IPS-20b (cell line): ENCODE data around the gene PEX7.
"Not testable (repeated sequence)": the region's sequence is repeated elsewhere in the genome, so short reads cannot be mapped to it uniquely, and the experiment has no call there.

Source experiments
- H3K27ac ChIP-seq: one replicate; pipeline ENCODE4 v1.5.1; 2013; ENCODE audit warnings: low read length
- H3K27me3 ChIP-seq: 2 replicates; pipeline ENCODE4 v1.6.1; 2013; ENCODE audit warnings: mild to moderate bottlenecking, low read length, inconsistent platforms; ENCODE audit not compliant: insufficient read depth
- H3K36me3 ChIP-seq: 2 replicates; pipeline ENCODE4 v1.6.1; 2013; ENCODE audit warnings: low read depth, mild to moderate bottlenecking, inconsistent platforms, low read length, moderate library complexity; ENCODE audit not compliant: insufficient read depth
- H3K4me1 ChIP-seq: 2 replicates; pipeline ENCODE4 v1.6.1; 2013; ENCODE audit warnings: mild to moderate bottlenecking, control low read depth, inconsistent platforms, low read length, moderate library complexity; ENCODE audit not compliant: insufficient read depth
- H3K4me3 ChIP-seq: 2 replicates; pipeline ENCODE4 v1.5.1; 2013; ENCODE audit warnings: mild to moderate bottlenecking, low read length, inconsistent platforms
- H3K9ac ChIP-seq: 2 replicates; pipeline ENCODE4 v1.6.1; 2013; ENCODE audit warnings: low read depth, mild to moderate bottlenecking, inconsistent platforms, low read length, moderate library complexity
- H3K9me3 ChIP-seq: 2 replicates; pipeline ENCODE4 v1.6.1; 2013; ENCODE audit warnings: mild to moderate bottlenecking, low read depth, low read length, inconsistent platforms; ENCODE audit not compliant: insufficient read depth

Gene PEX7

DNA sequence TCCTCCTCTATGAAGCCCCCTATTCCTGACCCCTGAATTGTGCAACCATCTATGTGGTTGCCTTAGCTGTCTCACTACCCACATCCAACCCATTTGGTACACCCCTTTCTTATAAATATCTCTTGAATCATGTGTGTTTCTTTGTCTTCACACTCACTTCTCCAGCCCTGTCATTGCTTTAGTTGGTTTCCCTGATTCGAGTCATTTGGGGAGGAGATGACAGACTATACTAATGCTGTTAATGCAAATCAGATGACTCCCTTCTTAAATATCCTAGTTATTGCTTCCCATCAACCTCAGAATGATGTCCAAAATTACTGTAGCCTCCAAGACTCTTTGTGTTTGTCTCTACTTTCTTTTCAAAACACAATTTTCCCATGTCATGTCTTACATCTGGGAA, 122.7 kb downstream of the PEX7 start:
- Histone ChIP-seq H3K9me3 (peaks cover 9% of the 10 kb centered on the region; the same call in 1 of the 2 replicates), H3K4me1 (peaks cover 12% of the 10 kb centered on the region; the same call in 1 of the 2 replicates), H3K4me3 (no peak overlapping the region), H3K27ac (no peak overlapping the region), H3K36me3 (no peaks in the 10 kb centered on the region), H3K9ac (no peak overlapping the region), H3K27me3 (no peaks in the 10 kb centered on the region)

DNA sequence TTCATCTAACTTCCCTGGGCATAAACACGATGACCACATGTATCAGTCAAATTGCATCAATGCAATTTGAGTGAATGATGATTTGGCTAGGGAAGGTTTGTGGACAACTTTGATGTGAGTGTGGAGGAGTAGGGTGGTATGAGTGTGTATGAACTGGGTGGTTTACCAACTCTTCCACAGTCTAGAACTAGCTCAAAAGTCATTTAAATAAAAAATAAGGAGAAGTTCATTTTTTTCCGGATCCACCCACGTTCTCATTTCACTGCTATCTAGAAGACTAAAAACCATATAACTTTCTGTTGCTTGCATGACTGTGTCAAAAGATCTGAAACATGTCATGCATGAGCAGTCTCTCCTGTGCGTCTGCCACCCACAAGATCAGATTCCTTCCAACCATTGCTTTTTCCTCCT, 123.3 kb downstream of the PEX7 start:
- Histone ChIP-seq H3K4me3 (no peak overlapping the region), H3K27ac (no peak overlapping the region), H3K27me3 (no peaks in the 10 kb centered on the region), H3K9me3 (peaks cover 9% of the 10 kb centered on the region; the same call in 1 of the 2 replicates), H3K4me1 (peaks cover 12% of the 10 kb centered on the region; the same call in 1 of the 2 replicates), H3K36me3 (no peaks in the 10 kb centered on the region), H3K9ac (no peak overlapping the region)

DNA sequence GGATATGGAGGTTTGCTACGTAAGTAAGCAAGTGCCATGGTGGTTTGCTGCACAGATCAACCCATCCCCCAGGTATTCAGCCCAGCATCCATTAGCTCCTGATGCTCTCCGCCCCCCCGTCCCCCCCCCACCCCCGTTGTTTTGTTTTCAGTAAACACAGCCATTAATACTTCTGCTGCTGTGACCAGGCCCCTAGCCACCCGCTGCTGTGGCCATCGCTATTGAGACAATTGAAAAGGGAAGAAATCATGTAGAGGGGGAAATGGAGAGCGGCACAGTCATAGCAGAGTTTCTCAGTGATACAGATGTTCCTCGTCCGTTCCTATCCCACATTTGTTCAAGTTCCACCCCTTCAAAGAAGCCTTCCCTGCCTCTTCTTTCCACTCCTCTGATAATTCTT, 124.6 kb downstream of the PEX7 start:
- H3K27me3 ChIP-seq = no peaks in the 10 kb centered on the region
- peaks cover 9% of the 10 kb centered on the region; the same call in 1 of the 2 replicates for H3K9me3 ChIP-seq
- no peak overlapping the region for H3K9ac ChIP-seq
- H3K36me3 ChIP-seq = no peaks in the 10 kb centered on the region
- H3K27ac ChIP-seq = peak overlapping the region; percentile 54
- peak overlapping the region; percentile 21 for H3K4me3 ChIP-seq
- peaks cover 12% of the 10 kb centered on the region; the same call in 1 of the 2 replicates for H3K4me1 ChIP-seq

DNA sequence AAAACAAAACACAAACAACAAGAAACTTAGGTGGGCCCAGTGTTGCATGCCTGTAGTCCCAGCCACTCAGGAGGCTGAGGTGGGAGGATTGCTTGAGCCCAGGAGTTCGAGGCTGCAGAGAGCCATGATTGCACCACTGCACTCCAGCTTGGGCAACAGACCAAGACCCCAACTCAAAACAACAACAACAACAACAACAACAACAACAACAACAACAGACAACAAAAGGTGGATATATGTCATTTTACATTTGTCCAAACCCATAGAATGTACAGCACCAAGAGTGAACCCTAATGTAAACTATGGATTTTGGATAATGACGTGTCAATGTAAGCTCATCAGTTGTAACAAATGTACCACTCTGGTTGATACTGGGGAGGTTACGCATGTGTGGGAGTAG, 127.6 kb downstream of the PEX7 start:
- not testable (repeated sequence) for H3K9ac ChIP-seq, H3K9me3 ChIP-seq, H3K27ac ChIP-seq, H3K36me3 ChIP-seq, H3K27me3 ChIP-seq, H3K4me3 ChIP-seq
- H3K4me1 ChIP-seq = peaks cover 13% of the 10 kb centered on the region; the same call in 1 of the 2 replicates

DNA sequence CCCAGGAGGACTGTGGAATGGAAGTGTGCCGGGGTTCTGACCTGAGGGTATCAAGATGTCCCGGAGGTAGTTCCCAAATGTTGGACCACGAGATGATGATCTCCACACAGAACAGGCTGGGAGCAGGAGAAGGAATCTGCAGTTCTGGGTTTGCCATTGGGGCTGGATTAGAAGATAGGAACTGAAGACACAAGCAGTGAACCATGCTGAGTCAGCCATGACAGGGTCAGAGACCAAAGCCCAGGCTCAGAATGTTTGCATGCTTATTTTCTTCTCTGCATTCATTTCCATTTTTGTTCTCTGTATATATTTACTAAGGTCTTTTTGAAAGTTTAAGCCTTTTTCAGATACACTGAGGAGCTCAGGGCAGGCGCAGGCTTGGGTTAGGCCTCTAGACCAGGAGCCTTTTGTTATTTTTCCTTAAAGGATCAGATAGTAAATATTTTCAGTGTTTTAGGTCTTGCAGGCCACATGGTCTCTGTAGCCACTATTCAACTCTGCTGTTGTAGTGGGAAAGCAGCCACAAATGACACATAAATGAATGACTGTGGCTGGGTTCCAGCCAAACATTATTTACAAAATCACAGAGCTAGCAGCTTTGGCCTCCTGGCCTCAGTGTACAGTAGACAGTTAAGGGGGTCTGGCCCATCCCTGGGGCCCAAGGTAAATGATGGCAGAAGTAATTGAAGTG, 128.2 kb downstream of the PEX7 start:
- H3K27me3 ChIP-seq = no peaks in the 10 kb centered on the region
- H3K27ac ChIP-seq = no peak overlapping the region
- no peak overlapping the region for H3K9ac ChIP-seq

DNA sequence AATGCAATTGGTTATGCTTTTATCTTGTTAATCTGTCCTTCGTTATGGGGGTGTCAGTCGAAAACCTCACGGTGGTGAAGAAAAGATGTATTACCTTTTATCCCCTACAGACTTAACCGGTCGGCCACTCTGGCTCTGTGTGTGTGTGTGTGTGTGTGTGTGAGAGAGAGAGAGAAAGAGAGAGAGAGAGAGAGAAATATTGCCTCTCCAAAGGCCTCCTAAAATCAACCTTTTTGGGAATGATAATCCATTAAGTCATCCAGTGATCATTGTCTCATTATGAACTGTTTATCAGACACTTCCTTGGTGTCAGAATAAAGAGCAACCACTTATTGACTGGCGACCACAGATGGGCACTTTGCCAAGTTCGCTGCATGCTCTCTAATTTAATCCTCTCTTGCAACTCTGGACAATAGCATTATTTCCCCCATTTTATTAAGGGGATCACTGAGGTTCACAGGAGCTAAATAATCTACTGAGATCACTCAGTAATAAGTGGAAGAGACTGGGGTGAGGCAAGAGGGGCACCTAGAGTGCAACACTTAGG, 130.4 kb downstream of the PEX7 start:
- Histone ChIP-seq H3K27me3 (no peaks in the 10 kb centered on the region), H3K27ac (peak overlapping the region; percentile 39), H3K4me1 (peaks cover 11% of the 10 kb centered on the region; the same call in 1 of the 2 replicates), H3K4me3 (no peak overlapping the region), H3K36me3 (no peaks in the 10 kb centered on the region), H3K9me3 (peaks cover 9% of the 10 kb centered on the region; the same call in 1 of the 2 replicates), H3K9ac (0 out of 2 replicates have a peak overlapping the region, but pooled peaks have one; percentile 17)

More for the DNA sequence above, 128.2 kb downstream of the PEX7 start:
- H3K4me3 ChIP-seq = no peak overlapping the region
- no peaks in the 10 kb centered on the region for H3K36me3 ChIP-seq
- peaks cover 19% of the 10 kb centered on the region; the same call in 1 of the 2 replicates for H3K4me1 ChIP-seq
- H3K9me3 ChIP-seq = peaks cover 9% of the 10 kb centered on the region; the same call in 1 of the 2 replicates

DNA sequence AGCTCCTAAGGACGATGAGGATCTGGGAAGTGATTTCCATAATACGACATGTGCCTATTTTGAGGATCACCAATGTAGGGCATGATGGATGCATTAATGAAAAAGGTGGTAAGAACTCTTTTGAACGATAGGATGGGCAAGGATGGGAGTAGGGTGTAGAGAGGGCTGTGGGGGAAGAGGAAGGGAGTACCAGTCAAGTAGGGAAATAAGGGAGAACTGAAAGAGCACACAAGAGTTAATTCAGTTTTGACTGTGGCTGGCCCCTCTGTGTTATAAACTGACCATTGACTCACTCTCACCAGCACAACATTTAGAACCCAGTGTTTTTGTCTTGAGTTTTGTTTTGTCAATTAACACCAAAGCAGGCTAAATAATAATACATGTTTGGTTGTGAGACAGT, 132.7 kb downstream of the PEX7 start:
- Histone ChIP-seq H3K27ac (no peak overlapping the region), H3K9ac (peak overlapping the region; percentile 1; the same call in 1 of the 2 replicates), H3K9me3 (no peaks in the 10 kb centered on the region), H3K4me3 (no peak overlapping the region), H3K36me3 (no peaks in the 10 kb centered on the region), H3K27me3 (peaks cover 7% of the 10 kb centered on the region; the same call in 1 of the 2 replicates), H3K4me1 (peaks cover 26% of the 10 kb centered on the region; the same call in 1 of the 2 replicates)

DNA sequence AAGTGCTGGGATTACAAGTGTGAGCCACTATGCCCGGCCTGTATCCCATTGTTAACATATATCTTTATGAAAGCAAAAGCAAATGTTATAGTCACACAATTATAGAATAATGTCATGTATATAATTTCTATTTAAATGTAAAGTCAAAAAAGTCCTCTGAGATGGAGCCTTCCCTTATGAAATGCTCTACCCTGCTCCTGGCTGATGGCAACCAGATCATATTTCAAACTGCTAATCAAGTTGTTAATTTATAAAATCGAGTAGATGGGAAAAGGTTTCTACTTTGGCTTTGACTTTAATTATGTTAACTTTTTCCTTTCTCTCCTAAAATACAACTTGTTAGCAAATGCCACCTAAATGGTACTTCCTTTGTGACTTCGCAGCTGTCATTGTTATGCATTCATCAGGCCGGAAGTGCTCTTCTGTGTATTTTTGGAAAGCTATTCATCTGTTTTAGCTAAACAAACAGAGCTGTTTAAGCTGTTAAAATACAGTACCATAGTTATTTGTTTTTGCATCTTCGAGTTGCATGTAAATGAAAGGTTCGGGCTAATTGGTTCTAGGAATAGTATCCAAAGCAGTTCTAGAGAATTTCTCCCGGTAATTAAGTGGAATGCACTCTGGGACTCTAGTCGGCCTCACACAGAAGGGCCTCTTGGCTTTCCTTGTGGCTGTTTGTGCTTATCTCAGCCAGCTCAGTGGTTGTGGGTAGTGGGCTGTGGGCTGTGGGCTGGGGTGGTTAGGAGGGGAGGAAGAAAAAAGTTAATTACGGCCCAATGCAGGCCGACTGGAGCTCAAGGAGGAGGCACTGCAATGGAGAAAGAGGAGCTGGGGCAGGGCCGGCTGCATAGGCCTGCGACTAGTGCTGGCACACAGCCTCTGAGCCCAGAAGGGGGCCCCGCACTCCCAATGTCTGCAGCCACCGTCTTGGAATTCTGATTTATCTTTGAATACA, 134.5 kb downstream of the PEX7 start:
- H3K27ac ChIP-seq = peak overlapping the region; percentile 44
- peaks cover 7% of the 10 kb centered on the region; the same call in 1 of the 2 replicates for H3K27me3 ChIP-seq
- H3K9me3 ChIP-seq = no peaks in the 10 kb centered on the region
- H3K4me3 ChIP-seq = peak overlapping the region; percentile 1; the same call in 1 of the 2 replicates
- peak overlapping the region; percentile 72 for H3K9ac ChIP-seq
- H3K4me1 ChIP-seq = peaks cover 26% of the 10 kb centered on the region; the same call in 1 of the 2 replicates
- no peaks in the 10 kb centered on the region for H3K36me3 ChIP-seq

DNA sequence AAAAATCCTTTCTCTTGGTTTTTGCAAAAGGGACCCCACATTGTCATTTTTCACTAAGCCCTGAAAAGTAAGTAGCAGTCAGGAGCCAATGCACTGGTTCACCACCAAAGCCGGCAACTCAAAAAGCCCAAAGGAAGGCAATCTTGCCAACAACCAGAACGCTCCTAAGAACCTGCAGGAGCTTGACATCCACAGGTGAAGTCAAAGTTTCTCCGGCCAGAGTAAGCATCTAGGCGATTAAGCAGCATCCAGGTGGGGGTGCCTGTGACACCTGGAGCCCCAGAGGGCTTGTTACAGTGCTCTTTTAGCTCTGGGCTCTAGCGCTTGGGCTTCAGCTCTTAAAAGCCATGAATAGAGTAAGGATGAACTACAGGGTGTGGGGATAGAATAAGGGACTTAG, 135.8 kb downstream of the PEX7 start:
- no peak overlapping the region for H3K4me3 ChIP-seq
- peak overlapping the region; percentile 16; the same call in 1 of the 2 replicates for H3K9ac ChIP-seq
- no peaks in the 10 kb centered on the region for H3K9me3 ChIP-seq
- H3K27ac ChIP-seq = peak overlapping the region; percentile 2
- peaks cover 28% of the 10 kb centered on the region; the same call in 1 of the 2 replicates for H3K4me1 ChIP-seq
- H3K36me3 ChIP-seq = no peaks in the 10 kb centered on the region
- H3K27me3 ChIP-seq = peaks cover 7% of the 10 kb centered on the region; the same call in 1 of the 2 replicates

DNA sequence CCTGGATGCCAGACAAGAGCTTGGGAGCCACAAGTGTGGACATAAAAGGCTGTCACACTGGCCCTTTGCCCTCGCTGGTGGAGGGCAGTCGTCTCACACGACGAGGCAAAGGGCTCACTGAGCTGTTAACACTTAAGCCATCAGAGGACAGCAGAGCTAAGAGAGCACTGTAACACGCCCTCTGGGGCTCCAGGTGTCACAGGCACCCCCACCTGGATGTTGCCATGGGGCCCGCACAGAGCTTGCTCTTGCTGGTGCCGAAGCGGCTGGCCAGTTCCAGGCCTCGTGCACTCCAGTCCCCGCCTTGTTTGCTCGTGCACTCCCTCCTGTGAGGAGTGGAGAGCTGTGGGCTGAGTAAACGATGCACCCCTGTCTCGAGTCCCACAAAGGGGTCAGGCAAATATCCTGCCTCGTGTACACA, 137.1 kb downstream of the PEX7 start:
- H3K9me3 ChIP-seq = no peaks in the 10 kb centered on the region
- H3K4me1 ChIP-seq = peaks cover 28% of the 10 kb centered on the region; the same call in 1 of the 2 replicates
- no peaks in the 10 kb centered on the region for H3K36me3 ChIP-seq
- no peak overlapping the region for H3K27ac ChIP-seq
- no peak overlapping the region for H3K4me3 ChIP-seq
- peaks cover 7% of the 10 kb centered on the region; the same call in 1 of the 2 replicates for H3K27me3 ChIP-seq
- H3K9ac ChIP-seq = peak overlapping the region; percentile 8; the same call in 1 of the 2 replicates

DNA sequence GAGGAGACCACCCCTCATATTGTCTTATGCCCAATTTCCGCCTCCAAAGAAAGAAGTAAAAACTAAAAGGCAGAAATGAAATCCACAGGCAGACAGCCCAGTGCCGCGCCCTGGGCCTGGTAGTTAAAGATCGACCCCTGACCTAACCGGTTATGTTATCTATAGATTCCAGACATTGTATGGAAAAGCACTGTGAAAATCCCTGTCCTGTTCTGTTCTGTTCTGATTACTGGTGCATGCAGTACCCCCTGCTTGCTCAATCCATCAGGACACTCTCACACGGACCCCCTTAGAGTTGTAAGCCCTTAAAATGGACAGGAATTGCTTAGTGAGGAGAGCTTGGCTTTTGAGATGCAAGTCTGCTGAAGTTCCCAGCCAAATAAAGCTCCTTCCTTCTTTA, 137.5 kb downstream of the PEX7 start:
- H3K36me3 ChIP-seq, H3K27ac ChIP-seq, H3K9me3 ChIP-seq, H3K9ac ChIP-seq, H3K27me3 ChIP-seq, H3K4me3 ChIP-seq: not testable (repeated sequence)
- H3K4me1 ChIP-seq = peaks cover 28% of the 10 kb centered on the region; the same call in 1 of the 2 replicates
